ENCODE measurements around the gene DNAH11. TPM values are rescaled to one million over a fixed set of nuclear protein-coding genes. Genes with fewer than 3 reads are reported as not detected.

Gene DNAH11
- polyA plus RNA-seq, 3 donors = 1.9 to 3.3 (median 1.9) TPM

DNA sequence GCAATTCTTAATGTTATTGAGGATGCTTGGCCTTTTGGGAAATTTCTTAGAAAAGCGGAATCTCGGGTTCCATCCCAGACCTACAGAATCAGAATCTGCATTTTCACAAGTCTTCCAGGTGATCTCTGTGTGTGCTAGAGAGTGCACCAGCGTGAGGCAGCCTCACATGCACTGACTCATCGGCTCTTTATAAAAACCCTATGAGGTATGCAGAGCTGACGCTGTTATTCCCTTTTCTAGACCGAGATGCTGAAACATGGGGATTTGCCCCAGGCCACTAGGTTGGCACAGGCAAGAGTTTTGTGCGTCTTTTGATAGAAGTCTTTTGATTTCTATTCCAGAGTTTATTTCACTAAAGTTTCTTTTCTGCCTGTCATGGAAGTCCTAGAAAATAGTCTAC, 341.7 kb downstream of the DNAH11 start:
- DNase-seq = no peak

DNA sequence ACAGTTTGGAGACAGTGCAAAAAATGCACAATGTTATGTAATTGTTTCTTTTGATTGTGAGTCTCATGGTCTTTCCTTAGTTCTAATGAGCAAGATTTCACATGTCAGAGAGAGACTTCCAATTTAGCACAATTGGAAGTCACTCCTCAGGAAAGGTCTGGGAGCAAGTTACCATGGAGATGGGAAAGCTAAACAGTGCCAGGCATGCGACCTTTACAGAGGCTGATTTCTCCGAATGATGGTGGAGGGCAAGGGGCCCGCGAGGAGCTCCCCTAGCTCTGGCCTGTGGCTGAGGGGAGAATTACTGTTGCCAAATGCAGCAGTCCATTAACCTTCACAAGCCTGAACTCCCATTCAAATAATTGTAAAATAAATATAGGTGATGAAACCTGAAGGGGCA, 343.6 kb downstream of the DNAH11 start:
- DNase-seq = peak; percentile 36

DNA sequence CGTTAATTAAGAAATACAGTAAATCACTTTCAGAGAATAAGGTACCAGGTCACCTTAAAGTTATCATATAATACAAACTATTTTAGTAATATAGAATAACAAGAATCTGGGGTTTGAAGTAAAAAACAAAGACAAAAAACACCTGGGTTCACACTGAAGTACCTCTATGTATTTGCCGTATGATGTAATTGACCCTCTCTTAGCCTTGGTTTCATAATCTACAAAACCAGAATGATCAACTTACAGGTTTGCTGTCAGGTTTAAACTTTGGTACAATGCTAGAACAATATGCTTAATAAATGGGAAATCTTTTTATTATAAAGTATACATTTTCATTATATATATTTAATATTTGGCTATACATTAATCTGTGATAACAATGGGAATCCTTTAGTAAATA, 344.5 kb downstream of the DNAH11 start:
- DNase-seq = no peak

DNA sequence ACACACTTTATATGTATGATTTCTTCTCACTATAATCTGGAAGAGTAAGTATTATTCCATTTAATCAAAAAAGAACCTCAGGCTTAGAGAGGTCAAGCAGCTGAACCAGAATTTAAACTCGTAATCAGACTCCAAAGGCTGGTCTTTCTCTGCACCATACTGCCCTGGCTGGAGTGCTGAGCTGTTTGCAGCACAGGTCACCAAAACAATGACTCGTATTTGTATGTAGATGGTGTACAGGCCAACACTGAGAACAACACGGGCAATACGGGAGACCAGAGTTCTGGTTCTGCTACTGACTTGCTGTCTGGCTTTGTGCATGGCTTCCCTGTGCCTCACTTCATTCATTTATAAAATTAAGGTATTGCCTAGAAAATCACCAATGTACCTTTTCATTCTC, 344.9 kb downstream of the DNAH11 start:
- no peak for DNase-seq

DNA sequence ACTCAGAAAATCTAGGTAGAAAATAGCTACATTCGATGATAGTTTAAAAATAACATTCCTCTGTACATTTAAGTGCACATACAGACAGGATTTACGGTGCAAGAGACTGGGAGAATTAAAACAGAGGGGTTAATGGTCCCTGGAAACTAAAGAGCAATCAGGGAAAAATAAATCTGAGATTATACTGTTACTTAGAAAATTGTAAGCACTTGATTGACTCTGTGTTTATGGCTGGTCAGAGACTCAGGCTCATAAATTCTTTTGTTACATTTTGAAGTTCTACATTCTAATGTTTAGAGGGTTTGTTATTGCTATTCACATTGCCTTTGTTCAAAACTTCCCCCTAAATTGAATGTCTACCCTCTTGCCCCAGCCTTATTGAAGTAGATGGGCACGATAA, 348.5 kb downstream of the DNAH11 start:
- DNase-seq = peak; percentile 70

DNA sequence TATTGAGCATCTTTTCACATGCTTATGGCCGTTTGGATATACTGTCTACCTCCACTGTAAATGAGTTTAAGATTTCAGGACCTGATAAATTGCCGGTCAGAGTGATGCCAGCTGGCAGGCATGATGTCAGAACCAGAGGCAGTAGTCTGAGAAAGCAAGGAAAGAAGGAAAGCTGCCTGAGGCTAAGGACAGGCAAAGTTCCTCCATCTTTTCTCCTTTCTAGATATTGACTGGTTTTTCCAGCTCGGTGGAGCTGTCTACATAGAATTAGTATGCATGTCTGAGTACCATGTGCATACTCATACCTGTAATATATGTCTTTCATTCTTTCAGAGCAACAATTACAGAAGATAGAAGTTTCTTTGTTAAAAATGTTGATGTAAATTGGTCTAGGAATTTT, 350.6 kb downstream of the DNAH11 start:
- DNase-seq = no peak

DNA sequence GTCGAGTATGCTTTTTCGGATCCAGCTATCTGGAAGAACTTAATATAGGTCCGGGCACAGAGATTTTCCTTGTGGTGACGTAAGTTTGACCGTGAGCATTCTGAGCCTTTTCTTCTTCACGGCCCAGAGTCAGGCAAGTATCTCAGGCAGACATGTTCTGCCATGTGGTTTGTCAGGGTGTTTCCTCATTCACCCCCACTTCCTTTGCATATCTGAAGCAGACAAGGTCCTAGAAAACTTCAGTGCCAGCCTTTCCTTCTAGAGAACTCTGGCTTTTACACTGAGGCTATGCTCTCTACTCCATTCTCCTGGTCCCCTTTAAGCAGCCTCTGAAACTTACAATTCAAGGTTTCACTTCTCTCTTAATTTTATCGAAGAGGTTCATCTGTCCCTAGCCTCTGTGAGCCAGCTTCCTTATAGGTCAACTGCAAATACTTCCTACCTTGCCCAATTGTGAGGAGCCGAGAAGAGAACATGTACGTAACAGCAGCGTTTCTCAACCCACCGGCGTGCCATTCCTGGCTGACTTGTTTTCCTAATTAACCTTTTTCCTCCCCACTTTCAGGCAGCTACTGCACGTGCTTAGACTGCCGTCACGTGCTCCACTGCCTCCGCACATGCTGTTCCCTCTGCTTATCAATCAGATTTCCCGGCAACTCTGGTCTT, 355.6 kb downstream of the DNAH11 start:
- DNase-seq = no peak

DNA sequence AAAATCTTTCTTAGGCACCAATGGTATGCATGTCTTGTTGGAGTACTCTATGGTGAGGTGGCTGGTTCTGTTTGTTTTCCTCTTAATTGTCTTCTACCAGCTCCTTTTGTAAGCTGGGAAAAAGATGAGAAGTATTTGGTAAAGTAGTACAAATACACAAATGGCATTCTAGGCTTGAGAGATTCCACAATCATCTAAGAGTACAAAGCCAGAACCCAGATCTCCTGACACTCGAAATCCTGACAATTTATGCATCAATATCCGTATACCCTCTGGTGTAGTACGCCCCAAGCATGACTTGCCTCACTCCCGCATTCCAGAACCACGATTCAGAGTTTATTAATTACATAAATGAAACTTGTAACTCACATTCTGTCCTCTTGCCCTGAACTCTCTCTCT, 359.4 kb downstream of the DNAH11 start:
- DNase-seq = no peak

DNA sequence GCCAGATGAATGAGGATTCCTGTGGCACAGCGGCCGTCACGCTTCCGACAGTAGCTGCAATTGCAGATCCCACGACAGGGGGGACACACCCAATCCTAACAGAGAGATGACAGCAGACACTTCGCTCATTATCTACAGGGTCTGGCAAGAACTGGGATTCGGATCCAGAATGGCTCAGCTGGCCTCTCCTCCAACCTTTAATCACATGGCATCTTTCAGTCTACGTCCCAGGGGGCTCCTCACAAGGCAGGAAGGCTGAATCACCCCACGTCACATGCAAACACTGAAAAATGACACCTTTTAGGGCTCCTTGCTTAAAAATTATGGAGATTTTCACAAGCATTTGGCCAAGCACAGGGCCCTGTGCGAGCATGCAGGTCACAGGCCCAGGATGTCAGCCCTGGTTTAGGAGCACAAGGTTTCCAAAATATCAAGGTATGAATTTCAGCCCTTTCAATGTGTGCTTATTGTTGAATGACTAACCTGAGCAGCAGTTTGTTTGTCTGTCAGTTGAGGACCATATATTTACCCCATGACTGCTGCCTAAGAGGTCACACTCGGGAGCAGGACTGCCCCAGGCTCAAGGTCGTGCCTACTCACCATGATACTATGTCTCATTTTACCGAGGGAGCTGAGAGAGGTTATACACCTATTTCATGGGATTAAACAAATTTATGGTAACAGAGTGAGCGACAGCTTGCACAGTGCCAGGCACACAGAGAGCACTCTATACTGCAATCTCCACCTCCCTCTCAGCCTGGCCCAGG, 360.4 kb downstream of the DNAH11 start:
- DNase-seq = no peak

DNA sequence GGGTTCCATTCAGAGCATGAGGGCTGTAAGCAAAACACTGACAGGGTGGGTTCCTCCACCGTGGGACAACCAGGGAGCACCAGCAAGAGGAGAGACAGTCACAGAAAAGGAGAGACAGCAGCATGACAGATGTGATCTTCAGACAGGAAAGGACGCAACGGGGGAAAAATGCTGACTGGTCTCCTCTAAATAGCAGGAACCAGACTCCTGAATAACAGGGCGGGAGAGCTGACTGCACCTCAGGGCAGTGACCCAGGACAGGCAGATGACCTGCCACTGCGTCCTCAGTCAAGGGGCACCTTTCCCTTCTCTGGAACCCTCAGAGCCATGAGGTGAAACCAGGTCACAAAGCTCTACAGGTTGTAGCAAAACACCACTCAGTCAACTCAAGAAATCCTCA, 365.9 kb downstream of the DNAH11 start:
- no peak for DNase-seq

DNA sequence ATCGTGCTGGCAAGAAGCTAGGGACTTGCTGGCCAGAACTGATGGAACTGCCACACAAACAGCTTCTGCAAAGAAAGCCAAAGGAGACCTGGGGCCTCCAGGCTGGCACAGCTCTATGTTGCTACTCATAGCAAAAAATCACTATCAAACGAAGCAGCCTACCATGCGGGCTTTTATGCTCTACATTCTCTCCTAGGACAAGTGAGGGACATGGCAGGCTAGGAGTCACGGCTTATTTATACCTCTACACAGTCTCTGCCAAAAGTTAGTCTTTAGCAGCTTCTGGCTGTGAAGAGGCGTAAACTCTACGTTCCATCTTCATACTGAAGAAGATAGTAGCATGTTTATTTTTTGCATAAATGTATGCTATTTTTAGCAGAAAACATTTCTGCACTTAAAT, 367.4 kb downstream of the DNAH11 start:
- DNase-seq = no peak

DNA sequence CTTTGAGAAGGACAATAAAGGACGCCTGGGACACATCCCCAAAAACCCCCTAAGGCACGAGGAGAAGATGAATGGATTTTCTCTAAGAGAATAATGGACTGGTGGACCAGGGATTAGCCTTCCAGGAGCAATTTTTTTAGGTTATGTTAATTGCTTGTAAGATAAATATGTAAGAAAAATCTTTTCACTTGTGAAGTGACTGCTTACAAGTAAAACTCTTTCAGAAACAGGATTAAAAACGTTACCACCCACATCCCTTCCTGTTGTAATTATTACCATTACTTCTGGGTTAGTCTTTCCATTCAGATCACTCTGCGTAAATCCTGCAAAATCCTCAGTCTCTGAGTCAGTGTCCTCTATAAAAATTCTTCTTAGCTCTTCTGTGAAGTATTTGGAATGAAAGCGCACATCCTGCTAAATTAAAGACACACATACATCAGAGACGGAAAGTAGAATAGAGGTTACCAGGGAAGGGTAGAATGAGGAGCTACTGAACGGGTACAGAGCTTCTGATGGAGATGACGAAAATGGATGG, 368.6 kb downstream of the DNAH11 start:
- DNase-seq = no peak

DNA sequence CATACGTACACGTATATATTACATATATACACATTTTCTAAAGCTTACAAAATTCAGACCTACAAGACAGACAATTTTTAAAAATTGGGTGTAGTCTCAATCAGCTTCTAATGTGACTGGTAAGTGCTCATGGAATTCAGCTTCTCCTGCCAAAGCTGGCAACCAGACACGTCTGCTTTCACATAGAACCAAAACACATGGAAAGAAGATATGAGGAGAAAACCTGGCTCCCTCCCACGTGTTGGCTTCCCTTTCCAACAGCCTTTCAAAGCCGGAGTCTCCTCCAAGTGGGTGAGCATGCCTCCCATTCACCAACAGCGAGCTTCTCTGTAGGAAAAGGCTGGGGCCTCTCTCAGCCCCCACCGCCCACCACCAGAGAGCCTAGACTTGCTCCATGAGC, 369.5 kb downstream of the DNAH11 start:
- DNase-seq = no peak

DNA sequence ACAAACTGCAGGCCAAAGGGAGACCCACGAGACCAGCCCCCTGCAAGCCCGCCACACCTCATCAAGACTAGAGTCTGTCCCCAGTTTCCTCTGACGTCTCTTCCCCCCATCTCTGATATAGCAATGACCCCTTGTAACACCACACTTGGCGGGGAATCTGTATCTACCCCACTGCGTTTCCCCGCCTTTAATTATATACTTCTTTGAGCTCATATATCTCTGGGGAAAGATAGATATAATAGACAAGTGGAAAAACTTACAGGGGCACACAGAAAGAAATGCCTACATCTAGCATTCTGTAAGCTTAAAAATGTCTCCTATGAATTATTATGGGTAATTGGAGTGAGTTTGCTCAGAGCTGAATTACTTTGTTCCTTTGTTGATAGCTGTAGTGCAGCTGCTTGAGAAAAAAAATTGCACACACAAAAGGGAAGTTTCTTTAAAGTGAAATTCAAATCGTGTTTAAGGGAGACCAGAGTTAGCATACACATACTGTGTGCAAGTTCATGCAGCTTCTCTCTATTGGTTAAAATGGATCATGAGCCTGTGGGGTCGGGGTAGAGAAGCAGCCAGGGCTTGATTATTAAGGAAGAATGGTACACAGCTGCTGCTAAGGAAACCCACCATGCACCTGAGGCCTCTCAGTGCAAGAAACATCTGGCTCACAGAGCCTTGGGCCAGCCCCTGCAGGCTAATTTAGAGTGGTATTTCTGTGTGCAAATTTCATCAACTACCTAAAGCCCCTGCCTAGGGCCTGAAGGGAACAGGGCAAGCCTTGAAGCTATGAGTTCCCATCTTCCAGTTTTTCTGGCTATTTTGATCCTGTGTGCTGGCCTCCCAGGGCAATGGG, 370.3 kb downstream of the DNAH11 start:
- DNase-seq = no peak

DNA sequence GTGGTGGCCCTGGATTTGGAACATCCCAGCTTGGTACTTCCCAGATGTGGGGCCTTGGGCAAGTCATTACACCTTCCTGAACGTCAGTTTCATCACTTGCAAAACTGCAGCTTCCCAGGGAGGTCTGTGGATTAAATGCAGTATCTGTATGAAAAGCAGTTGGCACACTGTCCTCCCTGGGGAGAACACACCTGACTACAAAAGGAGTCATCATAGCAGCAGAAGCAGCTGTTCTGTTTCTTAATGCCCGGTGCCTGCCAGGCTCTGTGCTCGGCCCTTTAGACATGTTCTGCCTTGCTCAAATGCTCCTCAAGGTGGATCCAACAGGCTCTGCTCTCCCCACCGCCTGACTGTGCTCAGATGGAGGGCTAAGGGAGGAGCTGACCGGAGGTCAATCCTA, 371.8 kb downstream of the DNAH11 start:
- no peak for DNase-seq

DNA sequence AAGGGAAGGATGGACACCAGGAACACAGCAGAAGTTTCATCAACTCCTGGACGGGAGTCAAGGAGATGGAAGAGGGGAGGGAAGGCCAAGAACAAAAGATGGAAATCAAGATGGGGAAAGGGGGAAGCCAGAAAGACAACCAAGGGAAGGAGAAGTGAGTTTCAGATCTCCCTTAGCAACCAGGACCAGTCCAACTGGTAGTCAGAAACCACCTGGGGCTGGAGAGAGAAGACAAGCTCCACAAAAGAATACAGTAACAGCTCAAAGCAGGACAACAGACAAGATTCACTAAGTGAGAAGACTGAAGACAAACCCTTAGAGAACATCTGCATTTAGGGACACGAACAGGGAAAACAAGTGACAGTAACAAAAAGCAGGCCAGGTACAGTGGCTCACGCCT, 372.3 kb downstream of the DNAH11 start:
- no peak for DNase-seq

DNA sequence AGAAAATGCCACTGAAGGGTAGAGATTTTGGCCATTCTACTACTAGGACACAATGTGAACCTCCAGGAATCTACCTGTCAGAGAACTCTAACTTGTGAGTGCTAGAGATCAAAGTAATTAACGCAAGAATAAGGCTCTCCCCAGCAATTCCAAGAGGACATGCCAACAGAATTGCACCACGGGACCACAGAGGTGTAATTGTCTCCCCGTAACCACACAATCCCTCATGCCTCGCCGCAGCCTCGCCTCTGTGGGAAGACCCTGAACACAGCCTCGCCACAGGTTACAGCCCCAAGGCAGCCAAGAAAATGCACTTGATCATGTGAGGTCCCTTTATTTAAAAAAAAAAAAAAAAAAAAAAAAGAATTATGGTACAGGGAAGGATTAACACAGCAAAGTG, 373.3 kb downstream of the DNAH11 start:
- DNase-seq = no peak

DNA sequence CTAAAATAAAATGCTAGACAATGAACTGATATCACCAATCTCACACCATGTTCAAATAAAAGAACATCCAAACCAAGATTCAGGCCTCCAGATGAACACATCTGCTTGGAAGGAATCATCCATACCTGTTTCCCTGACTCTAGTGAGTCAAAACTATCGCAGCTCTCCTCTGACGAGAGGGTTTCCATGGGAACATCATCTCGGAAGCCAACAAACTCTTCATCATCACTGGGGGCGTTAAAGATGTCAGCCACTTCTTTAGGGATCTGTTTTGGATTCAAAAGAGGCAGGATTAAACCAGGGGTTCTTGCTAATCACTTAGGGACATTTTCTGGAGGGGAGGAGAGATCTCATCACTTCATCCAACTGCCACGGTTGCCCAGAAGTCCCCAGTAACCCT, 373.8 kb downstream of the DNAH11 start:
- no peak for DNase-seq

DNA sequence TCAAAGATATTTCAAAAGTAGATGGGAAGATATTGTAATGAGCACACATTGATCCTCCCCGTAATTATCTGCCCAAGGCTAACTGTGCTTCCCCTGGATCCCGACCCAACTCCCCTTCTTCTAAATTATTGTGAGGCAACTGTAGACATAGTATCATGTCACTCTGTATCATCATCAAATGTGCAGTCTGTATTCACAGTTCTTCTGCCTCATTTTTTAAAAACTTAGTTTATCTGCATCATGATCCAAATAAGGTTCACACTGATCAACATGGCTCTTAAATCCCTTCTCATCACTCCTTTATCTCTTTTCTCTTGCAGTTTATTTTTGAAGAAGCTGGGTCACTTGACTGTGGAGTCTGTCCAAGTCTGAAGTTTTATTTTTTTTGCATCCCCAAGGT, 375.4 kb downstream of the DNAH11 start:
- DNase-seq = no peak

DNA sequence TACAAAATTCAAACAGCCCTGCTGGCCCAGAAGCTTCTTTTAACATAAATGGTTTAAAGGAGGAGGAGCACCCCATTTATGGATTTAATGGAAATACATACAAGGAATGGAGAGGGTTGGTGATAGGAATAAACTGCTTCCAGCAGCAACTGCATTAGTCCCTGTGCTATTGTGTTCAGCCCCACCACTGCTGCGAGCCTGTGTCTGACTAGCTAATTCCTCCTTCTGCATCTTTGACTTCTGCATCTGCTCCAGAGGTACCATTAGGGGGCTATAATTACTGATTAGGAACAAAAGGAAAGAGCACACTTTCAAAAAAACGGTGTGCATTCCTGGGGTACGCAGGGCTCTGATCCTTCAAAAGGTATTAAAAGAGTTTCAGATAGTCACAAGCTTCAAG, 378.1 kb downstream of the DNAH11 start:
- no peak for DNase-seq

DNA sequence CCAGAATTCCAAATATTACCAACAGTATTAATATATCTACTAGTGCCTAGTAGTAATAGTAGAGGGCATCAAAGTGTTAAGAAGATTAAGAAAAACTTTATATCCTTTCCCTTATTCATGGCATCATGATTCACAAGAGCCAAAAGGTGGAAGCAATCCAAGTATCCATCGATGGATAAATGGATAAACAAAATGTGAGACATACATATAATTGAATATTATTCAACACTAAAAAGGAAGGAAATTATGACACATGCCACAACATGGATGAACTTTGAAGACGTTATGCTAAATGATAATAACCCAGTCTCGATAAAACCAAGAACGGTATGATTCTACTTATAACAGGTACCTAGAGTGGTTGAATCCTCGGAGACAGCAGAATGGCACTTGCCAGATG, 379.8 kb downstream of the DNAH11 start:
- no peak for DNase-seq

DNA sequence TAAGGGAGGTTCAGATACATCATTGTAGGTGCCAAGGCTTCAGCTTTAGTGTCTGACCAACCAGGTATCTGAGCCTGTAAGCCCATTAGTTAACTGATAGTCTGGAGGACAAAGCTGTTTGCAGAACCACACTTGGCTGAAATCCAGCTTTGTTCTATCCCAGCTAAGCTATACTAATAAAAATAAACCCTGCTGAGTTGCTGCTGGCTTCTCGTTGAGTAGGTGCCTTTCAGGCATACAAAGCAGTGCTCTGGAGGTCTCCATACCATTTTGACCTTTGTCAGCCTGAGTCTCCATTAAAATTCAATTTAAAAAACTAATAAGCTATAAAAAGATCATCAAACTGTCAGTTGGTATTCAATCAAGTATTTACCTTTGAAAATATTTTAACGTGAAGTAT, 380.8 kb downstream of the DNAH11 start:
- no peak for DNase-seq

DNA sequence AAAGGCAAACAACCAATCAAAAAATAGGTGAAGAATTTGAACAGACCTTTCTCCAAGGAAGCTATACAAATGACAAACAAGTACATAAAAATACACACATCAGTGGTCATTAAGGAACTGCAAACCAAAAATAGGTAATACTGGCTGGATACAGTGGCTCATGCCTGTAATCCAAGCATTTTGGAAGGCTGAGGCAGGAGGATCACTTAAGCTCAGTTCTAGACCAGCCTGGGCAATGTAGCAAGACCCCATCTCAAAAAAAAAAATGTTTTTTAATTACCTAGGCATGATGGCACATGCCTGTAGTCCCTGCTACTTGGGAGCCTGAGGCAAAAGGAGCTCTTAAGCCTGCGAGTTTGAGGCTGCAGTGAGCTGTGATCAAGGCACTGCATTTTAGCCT, 383.6 kb downstream of the DNAH11 start:
- no peak for DNase-seq
